Measurements from ENCODE around the gene SORCS2. TPM values are rescaled to one million over a fixed set of nuclear protein-coding genes. Genes with fewer than 3 reads are reported as not detected.

SORCS2 gene
- total RNA-seq, 1 donor from 2014 or later: 13.8 TPM

DNA sequence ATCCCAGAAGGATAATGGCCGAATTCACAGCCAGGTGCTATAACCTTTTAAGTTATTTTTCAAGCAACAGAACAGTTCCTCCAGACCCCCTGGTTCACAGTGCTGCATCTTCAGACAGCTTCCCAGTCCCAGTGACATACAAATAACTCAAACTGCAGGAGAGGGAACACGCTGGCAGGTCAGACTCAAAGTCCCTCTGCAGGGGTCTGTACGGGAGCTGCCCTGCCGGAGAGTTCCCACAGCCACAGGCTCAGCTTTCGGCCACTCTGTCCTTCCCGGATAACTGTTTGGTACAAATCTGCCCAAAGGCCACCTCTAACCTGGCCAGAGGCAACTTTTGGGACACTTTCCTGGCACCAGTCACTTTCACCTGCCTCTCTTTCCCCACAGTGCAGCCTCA, 517.1 kb downstream of the SORCS2 start:
- no peak overlapping the region for H3K27ac Mint-ChIP-seq (ENCODE audit: unreplicated experiment)
- FAIRE-seq: no peak
- H3K4me1 ChIP-seq (ENCODE audit: insufficient read depth, low read length): no peaks in the 10 kb centered on the region

DNA sequence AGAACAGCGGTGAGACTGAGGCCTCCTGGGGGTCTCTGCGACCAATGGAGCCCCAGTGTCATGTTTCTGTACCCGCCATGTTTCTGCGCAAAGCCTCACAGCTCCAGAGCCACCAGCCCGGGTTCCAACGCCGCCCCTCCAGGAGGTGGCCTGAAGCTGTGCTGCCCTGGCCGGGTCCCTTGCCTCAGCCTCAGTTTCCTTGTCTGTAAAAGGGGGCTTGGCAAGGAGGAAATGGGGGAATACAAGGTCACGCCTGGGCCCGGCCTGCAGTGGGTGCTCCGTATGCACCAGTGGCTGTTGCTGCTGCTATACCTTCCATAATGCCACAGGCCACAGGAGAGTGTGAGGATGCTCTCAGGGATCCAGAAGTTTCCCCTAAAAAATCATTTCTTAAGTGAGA, 517.8 kb downstream of the SORCS2 start:
- TF ChIP-seq, protein P1, sequence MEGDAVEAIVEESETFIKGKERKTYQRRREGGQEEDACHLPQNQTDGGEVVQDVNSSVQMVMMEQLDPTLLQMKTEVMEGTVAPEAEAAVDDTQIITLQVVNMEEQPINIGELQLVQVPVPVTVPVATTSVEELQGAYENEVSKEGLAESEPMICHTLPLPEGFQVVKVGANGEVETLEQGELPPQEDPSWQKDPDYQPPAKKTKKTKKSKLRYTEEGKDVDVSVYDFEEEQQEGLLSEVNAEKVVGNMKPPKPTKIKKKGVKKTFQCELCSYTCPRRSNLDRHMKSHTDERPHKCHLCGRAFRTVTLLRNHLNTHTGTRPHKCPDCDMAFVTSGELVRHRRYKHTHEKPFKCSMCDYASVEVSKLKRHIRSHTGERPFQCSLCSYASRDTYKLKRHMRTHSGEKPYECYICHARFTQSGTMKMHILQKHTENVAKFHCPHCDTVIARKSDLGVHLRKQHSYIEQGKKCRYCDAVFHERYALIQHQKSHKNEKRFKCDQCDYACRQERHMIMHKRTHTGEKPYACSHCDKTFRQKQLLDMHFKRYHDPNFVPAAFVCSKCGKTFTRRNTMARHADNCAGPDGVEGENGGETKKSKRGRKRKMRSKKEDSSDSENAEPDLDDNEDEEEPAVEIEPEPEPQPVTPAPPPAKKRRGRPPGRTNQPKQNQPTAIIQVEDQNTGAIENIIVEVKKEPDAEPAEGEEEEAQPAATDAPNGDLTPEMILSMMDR (IDR thresholded peaks at IDR 0.05; ENCODE audit: insufficient read depth, low read depth, low read length): no peak
- TF ChIP-seq EZH2 (IDR thresholded peaks at IDR 0.05; ENCODE audit: insufficient read depth, low read length): no peak
- H3K9me3 Mint-ChIP-seq (ENCODE audit: unreplicated experiment): peaks cover 6% of the 10 kb centered on the region
- Histone ChIP-seq H3K79me2 (ENCODE audit: insufficient read depth, low read length) (no peaks in the 10 kb centered on the region), H3K4me2 (ENCODE audit: low read length) (no peak overlapping the region), H3K36me3 (ENCODE audit: insufficient read depth, low read length) (no peaks in the 10 kb centered on the region), H3K4me1 (ENCODE audit: insufficient read depth, low read length) (no peaks in the 10 kb centered on the region), H3K4me3 (ENCODE audit: insufficient read depth, low read depth, low read length) (no peak overlapping the region), H4K20me1 (ENCODE audit: insufficient read depth, low read length) (peaks cover 4% of the 10 kb centered on the region), H3K9me3 (ENCODE audit: insufficient read depth, low read depth, low read length) (no peaks in the 10 kb centered on the region), H2AFZ (ENCODE audit: low read depth, low read length) (no peak overlapping the region), H3K27ac (ENCODE audit: low read depth, low read length) (no peak overlapping the region), H3K9ac (ENCODE audit: low read length) (no peak overlapping the region), H3K27me3 (ENCODE audit: insufficient read depth, low read length) (no peaks in the 10 kb centered on the region)
- H3K4me1 Mint-ChIP-seq (ENCODE audit: low read depth, unreplicated experiment): peaks cover 3% of the 10 kb centered on the region
- DNase-seq (ENCODE audit: low read depth): no peak
- H3K36me3 Mint-ChIP-seq (ENCODE audit: low read depth, unreplicated experiment): peaks cover 15% of the 10 kb centered on the region
- H3K27ac Mint-ChIP-seq (ENCODE audit: unreplicated experiment): no peak overlapping the region
- no peak for FAIRE-seq
- H3K4me3 Mint-ChIP-seq (ENCODE audit: unreplicated experiment): no peak overlapping the region
- H3K27me3 Mint-ChIP-seq (ENCODE audit: low read depth, unreplicated experiment): peaks cover 53% of the 10 kb centered on the region

More for the DNA sequence above, 517.1 kb downstream of the SORCS2 start:
- Mint-ChIP-seq H3K36me3 (ENCODE audit: low read depth, unreplicated experiment) (peaks cover 8% of the 10 kb centered on the region), H3K4me1 (ENCODE audit: low read depth, unreplicated experiment) (peaks cover 3% of the 10 kb centered on the region), H3K4me3 (ENCODE audit: unreplicated experiment) (no peak overlapping the region), H3K9me3 (ENCODE audit: unreplicated experiment) (no peaks in the 10 kb centered on the region), H3K27me3 (ENCODE audit: low read depth, unreplicated experiment) (peaks cover 51% of the 10 kb centered on the region)
- DNase-seq (ENCODE audit: low read depth): no peak
- H3K9ac ChIP-seq (ENCODE audit: low read length): no peak overlapping the region
- no peaks in the 10 kb centered on the region for H3K36me3 ChIP-seq (ENCODE audit: insufficient read depth, low read length)
- H3K4me2 ChIP-seq (ENCODE audit: low read length): no peak overlapping the region
- TF ChIP-seq, protein P1 (IDR thresholded peaks at IDR 0.05; ENCODE audit: insufficient read depth, low read depth, low read length): no peak
- TF ChIP-seq EZH2 (IDR thresholded peaks at IDR 0.05; ENCODE audit: insufficient read depth, low read length): no peak
- peaks cover 4% of the 10 kb centered on the region for H4K20me1 ChIP-seq (ENCODE audit: insufficient read depth, low read length)
- H3K27me3 ChIP-seq (ENCODE audit: insufficient read depth, low read length): no peaks in the 10 kb centered on the region
- no peaks in the 10 kb centered on the region for H3K9me3 ChIP-seq (ENCODE audit: insufficient read depth, low read depth, low read length)
- no peak overlapping the region for H3K27ac ChIP-seq (ENCODE audit: low read depth, low read length)
- no peak overlapping the region for H2AFZ ChIP-seq (ENCODE audit: low read depth, low read length)
- no peaks in the 10 kb centered on the region for H3K79me2 ChIP-seq (ENCODE audit: insufficient read depth, low read length)
- no peak overlapping the region for H3K4me3 ChIP-seq (ENCODE audit: insufficient read depth, low read depth, low read length)

DNA sequence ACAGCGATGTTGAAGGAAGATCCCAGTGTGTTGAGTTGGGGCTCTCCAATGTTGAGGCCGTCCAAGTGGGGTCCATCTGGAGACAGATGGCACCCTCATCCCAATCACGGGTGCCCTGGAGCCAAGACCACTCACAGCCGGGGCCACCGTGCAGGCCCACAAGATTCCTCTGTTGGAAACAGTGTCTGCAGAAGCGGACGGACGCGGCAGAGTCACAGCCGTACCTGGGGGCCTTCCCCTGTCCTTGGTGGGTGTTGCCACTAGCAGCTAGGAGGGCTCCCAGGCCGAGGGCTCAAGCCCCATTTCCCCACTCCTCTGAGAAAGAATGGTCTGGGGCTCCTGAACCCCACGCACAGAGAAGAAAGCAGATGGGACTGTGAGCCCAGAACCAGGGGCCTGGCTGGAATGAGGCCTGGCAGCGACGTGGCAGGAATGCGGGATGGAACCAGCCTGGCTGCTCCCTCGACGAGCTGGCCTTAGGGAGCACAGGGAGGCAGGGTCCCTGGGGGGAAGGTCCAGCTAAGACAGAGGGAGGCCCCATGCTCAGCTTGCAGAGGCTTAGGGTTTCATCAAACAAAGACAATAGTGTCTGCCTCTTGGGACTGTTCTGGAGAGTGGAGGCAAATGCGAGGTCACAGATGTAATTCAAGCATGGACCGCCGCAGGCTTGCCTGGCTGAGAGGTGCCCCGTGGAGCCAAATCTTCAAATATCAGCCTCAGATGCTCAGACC, 518.4 kb downstream of the SORCS2 start:
- H3K36me3 Mint-ChIP-seq (ENCODE audit: low read depth, unreplicated experiment): peaks cover 15% of the 10 kb centered on the region
- no peak for DNase-seq (ENCODE audit: low read depth)

More for the DNA sequence above, 518.4 kb downstream of the SORCS2 start:
- H3K27ac Mint-ChIP-seq (ENCODE audit: unreplicated experiment): no peak overlapping the region
- Histone ChIP-seq H3K27ac (ENCODE audit: low read depth, low read length) (no peak overlapping the region), H3K9me3 (ENCODE audit: insufficient read depth, low read depth, low read length) (no peaks in the 10 kb centered on the region), H3K4me2 (ENCODE audit: low read length) (no peak overlapping the region), H2AFZ (ENCODE audit: low read depth, low read length) (no peak overlapping the region), H4K20me1 (ENCODE audit: insufficient read depth, low read length) (peaks cover 4% of the 10 kb centered on the region), H3K4me1 (ENCODE audit: insufficient read depth, low read length) (no peaks in the 10 kb centered on the region), H3K9ac (ENCODE audit: low read length) (no peak overlapping the region), H3K79me2 (ENCODE audit: insufficient read depth, low read length) (no peaks in the 10 kb centered on the region), H3K36me3 (ENCODE audit: insufficient read depth, low read length) (no peaks in the 10 kb centered on the region), H3K27me3 (ENCODE audit: insufficient read depth, low read length) (no peaks in the 10 kb centered on the region), H3K4me3 (ENCODE audit: insufficient read depth, low read depth, low read length) (no peak overlapping the region)
- TF ChIP-seq, protein P1 (IDR thresholded peaks at IDR 0.05; ENCODE audit: insufficient read depth, low read depth, low read length): no peak
- TF ChIP-seq EZH2 (IDR thresholded peaks at IDR 0.05; ENCODE audit: insufficient read depth, low read length): no peak
- peaks cover 55% of the 10 kb centered on the region for H3K27me3 Mint-ChIP-seq (ENCODE audit: low read depth, unreplicated experiment)
- H3K9me3 Mint-ChIP-seq (ENCODE audit: unreplicated experiment): peaks cover 6% of the 10 kb centered on the region
- H3K4me1 Mint-ChIP-seq (ENCODE audit: low read depth, unreplicated experiment): peaks cover 3% of the 10 kb centered on the region
- no peak overlapping the region for H3K4me3 Mint-ChIP-seq (ENCODE audit: unreplicated experiment)
- no peak for FAIRE-seq

Data from astrocyte (in vitro differentiated cells and primary cell).